Heart left ventricle (tissue), 13 donors: ENCODE data around the gene ASXL3.

ENCODE experiments used
- POLR2A ChIP-seq, 2 donors: fragments of 450-650 bp; IDR thresholded peaks; one replicate each; pipeline ENCODE4 v1.6.1; 2017; ENCODE audit warnings: antibody characterized with exemption in 2 of 2, mild to moderate bottlenecking in 2 of 2, moderate library complexity in 2 of 2
- TF ChIP-seq, protein P1 (sequence below), 12 donors: fragments of 200-600 bp; sonication (generic) in 4 of 12; IDR thresholded peaks; one replicate each; pipeline versions ENCODE4 v1.5.0 to v1.8.0; 2018 to 2022; ENCODE audit warnings: antibody characterized with exemption in 12 of 12, mild to moderate bottlenecking in 5 of 12
- donor health status: ischemic (EF 13 %, LVEDD 7.1; RV severe dilation, severe dysfunction).
- donor health status: DM: no; HTN: yes; CAD: no.
- donor health status: DM: no; HTN: no; CAD: no.
- donor health status: ischemic (EF 25% LVEDD 6.9; RV normal size, moderate dysfunction).
- donor health status: ischemic (EF 25% LVEDD 5.7; RV mildly dilated, moderate dysfunction).
- donor health status: ischemic (EF 35%, LVEDD 5.7; RV mildly dilated, moderate dysfunction).
- donor health status: nonischemic (EF 11% LVEDD 7.7; RV severe dilation, severe dysfunction).
- donor health status: DM: yes; HTN: yes; CAD: no.
- donor health status: PGD.
- donor health status: ischemic (EF 29% LVEDD 5.4; RV normal size, mild dysfunction).
- donor health status: nonischemic (EF 23%, LVEDD 6.1; RV moderate dilation, normal function).

DNA sequence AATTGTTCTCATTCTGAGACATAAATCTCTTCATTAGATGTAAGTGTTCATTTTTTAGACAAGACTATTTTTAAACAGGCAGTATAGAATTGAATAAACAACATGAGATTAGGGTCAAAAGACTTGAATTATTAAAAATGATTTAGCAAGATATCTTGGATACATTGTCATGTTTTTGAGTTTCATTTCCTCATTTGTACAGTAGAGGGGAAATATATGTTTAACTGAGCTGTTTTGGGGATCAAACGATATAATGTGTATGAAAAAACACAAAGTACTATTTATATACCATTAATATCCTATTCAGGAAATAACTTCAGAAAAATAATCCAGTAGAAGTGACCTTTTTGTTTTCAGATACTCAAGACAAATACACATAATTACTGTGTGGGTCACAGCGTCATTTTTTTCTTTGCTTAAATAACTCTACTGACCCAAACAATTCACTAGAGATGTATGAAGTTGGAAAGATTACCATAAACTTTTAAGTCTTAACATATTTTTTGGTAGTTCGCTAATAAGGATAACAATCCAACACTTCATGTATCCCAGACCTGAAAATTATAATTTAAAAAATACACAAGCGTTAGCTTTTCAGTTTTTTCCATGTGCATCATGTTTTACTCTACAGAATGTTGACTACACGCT is 896 bp upstream of the ASXL3 start:
- TF ChIP-seq, protein P1, sequence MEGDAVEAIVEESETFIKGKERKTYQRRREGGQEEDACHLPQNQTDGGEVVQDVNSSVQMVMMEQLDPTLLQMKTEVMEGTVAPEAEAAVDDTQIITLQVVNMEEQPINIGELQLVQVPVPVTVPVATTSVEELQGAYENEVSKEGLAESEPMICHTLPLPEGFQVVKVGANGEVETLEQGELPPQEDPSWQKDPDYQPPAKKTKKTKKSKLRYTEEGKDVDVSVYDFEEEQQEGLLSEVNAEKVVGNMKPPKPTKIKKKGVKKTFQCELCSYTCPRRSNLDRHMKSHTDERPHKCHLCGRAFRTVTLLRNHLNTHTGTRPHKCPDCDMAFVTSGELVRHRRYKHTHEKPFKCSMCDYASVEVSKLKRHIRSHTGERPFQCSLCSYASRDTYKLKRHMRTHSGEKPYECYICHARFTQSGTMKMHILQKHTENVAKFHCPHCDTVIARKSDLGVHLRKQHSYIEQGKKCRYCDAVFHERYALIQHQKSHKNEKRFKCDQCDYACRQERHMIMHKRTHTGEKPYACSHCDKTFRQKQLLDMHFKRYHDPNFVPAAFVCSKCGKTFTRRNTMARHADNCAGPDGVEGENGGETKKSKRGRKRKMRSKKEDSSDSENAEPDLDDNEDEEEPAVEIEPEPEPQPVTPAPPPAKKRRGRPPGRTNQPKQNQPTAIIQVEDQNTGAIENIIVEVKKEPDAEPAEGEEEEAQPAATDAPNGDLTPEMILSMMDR (IDR thresholded peaks at IDR 0.05): no peak
- TF ChIP-seq POLR2A (IDR thresholded peaks at IDR 0.05): no peak
